NCI-H1694 treated with DMSO at 0.1 percent for 48 hours (cell line): ENCODE data around the gene USP31.

Experiments used
- DNase-seq: peaks from one replicate; lab custom pipeline; 2025; lab: John Stamatoyannopoulos, UW

Gene USP31

DNA sequence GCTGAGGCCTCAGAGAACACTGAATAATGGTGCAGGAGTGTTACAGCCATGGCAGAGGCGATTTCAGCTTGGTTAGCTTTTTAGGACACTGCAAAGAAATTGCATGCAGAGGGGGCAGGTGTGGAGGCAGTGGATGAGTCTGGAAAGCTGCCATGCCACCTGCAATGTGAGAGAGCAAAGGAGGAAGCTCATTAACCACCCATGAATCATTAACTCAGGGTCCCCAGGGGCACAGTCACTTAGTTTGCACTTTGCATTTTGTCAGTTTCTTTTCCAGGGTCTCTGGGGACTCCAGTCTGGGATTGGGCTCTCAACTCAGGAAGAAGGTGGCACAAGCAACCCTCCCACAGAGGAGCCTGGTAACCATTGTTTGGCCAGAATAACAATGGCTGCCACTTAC is 132.9 kb downstream of the USP31 start:
- DNase-seq, result no peak

DNA sequence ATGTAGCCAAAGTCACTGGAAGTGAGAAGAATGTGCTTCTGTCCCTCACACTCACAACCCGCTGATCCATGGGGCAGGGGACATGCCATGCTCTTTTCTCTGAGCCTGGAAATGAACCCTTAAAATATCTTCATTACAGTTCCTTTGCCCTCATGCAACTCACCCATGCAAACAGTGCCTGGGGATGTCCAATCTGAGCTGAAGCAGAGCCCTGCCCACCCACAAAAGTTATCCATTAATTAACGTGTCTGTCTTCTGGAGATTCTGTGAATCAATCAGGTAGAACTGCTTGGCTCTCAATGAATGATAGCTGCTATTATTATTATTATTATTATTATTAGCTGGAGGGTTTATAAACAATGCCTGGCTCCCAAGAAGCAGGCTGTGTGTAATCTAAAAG is 133.7 kb downstream of the USP31 start:
- no peak for DNase-seq

DNA sequence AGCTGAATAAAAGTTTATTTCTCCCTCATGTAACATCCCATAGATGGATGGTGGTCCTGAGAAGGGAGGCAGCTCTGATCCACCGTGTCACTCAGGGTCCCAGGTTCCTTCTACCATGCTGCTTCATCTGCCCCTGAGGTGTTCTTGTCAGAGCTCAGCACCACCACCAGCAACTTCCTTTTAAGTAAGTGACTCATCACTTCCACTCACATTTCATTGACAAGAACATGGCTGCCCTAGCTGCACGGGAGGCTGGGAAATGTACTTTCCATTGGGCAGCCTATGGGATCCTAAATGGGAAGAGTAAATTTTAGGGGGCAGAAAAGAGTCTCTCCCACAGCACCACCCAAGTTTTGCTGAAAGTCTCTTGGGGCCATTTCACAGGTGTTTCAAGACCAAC is 134.7 kb downstream of the USP31 start:
- no peak for DNase-seq
